HG03354 (cell line): ENCODE data around the gene IQGAP3.
"Not testable (repeated sequence)": the region's sequence is repeated elsewhere in the genome, so short reads cannot be mapped to it uniquely, and the experiment has no call there.

Source experiments
- ATAC-seq: cut with Tn5 transposase; IDR thresholded peaks from one replicate; pipeline ENCODE4 v1.9.1; 2021; ENCODE audit warnings: mild to moderate bottlenecking; ENCODE audit not compliant: unreplicated experiment, poor library complexity, severe bottlenecking

Gene IQGAP3

DNA sequence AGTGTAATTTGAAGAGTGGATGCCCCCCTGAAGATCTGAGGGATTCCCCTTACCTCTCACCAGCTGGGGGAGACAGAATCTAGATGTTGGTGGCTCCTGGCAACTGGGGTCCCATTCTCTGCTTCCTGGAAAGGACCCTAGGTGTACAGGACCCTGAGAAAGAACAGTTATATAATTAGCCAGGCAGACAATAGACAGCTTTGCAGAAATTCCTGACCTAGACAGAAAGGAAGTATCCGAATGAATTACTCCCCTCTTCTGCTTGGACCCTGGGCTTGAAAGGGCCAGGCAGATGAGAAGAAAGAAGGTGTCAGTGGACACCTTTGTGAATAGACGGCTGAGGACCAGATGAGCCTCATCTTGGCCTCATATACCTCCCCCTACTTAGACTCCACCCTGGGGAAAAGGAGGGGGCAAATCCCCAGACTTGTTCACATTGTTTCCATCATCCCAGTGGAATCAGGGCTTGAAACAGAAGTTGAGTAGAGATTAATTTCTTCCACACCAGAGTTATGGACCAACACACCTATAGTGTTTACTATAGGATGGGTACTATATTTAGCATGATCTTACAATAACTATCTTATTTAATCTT is 1.8 kb upstream of the IQGAP3 start:
- ATAC-seq: no peak

DNA sequence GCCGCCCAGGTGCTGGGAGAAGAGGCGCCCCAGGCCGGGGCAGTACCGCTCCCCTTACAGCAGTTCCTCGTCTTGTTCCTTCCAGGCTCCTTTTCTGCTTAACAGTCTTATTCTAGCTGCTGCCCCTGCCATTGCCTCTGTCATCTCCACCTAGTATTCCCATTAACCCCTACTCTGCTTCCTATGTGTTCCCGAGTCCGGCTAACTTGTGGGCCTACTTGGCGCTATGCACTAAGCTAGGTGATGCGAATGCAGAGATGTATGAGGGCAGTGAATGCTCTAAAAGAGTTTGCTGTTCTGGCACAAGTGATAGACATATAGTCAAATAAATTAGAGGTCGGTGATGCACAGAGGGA is 276 bp upstream of the IQGAP3 start:
- no peak for ATAC-seq

DNA sequence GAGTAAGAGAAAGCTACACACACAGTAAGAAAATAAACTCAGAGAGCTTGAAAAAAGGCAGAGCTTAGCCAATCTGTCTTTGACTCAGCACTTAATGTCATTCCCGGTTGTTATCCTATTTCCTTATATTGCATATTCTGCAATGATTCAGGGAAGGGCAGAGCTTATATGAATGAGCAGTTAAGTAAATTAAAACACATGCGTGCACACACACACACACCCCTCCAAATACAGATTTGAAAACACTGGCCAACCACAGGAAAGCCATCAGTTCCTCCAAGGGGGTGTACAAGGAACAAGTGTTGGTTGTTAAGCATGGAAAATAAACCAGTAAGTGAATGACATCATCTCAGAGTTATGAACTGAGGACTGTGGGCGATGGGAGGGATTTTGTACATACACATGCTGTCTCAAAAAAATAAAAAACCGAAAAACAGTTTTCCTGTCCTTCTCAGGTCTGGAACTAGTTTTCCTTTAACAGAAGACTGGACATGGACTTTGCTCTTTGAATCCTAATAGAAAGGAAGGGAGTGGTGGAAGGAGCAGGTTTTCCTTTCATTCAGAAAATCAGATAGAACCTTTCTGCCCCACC is 1.0 kb downstream of the IQGAP3 start:
- no peak for ATAC-seq

DNA sequence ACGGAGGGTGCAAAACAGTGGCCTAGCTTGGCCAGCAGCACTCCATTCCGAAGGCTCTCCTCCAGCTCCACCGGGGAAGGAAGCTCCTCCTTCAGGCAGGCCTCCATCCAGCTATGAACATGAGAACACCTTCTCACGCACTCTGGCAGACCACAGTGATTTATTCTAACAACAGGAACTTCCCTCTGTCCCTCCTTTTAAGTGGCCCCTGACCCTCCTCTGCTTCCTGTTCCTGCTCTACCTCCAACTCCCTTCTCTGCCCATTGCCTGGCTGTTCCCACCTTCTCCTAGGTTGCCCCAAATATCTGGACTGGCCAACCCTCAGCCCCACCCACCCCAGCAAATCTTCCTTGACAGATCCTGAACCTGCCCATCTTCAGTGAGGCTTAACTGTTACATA is 5.9 kb downstream of the IQGAP3 start:
- no peak for ATAC-seq

DNA sequence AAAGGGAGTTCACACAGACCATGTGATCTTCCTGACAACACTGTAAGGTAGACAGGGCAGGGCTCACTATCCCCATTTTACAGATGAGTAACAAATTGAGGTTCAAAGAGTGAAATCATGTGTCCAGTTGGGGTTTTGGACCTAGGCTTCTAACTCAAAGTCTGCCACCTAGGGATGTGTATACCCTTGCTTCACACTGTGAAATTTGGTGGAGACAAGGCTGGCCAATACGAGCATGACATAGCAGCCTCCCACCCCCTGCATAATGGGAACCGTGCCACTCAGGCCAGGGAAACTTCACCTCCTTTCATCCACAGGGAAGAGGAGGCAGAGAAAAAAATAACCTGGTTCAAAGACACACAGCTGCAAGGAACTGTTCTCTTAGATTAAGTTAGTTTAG is 6.8 kb downstream of the IQGAP3 start:
- ATAC-seq: no peak

DNA sequence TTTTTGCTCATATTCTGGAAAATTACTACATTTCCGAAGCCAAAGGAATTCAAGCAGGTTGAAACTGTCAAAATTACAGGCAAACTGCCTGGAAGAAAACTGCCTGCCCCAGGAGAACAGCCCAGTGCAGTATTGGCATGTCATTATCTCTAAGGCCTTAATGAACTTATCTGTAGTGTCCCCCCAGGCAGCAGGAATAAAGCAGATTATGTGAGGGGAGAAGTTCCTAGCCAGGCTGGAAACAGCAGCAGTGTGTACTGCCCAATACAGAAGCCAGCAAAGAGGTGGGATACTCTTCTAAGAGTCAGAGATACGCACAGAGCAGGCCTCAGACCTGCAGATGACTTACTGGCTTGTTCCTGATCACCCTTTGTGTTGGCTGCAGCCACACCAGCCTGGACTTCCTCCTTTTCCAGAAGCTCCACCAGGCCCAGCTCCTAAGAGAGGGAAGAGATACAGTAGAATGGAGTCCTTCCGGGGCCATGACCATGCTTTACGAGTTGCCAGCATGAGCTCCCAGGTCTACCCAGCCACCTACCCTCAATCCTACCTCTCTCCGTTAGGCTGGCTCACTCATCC is 11.7 kb downstream of the IQGAP3 start:
- no peak for ATAC-seq

DNA sequence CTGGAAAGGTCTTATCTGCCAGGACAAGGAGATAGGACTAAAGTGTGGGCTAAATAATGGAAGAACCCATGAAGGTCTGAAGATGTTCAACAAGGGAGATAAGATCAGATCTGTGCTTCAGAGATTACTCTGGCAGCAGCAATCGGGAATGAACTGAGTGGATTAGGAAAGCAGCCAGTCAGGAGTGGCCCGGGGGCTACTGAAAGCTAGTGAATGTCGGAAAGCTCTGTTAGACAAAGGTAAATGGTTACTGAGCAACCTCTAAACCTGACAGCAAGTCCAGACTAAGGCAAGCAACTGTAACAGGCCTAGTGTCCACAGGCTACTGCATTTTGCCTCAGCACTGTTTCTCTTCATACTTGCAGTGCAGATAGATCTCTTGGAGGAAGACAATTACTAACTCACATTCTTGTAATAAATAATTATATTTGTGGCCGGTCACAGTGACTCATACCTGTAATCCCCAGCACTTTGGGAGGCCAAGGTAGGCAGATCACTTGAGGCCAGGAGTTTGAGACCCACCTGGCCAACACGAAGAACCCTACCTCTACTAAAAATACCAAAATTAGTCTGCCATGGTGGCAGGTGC is 12.5 kb downstream of the IQGAP3 start:
- ATAC-seq: no peak

DNA sequence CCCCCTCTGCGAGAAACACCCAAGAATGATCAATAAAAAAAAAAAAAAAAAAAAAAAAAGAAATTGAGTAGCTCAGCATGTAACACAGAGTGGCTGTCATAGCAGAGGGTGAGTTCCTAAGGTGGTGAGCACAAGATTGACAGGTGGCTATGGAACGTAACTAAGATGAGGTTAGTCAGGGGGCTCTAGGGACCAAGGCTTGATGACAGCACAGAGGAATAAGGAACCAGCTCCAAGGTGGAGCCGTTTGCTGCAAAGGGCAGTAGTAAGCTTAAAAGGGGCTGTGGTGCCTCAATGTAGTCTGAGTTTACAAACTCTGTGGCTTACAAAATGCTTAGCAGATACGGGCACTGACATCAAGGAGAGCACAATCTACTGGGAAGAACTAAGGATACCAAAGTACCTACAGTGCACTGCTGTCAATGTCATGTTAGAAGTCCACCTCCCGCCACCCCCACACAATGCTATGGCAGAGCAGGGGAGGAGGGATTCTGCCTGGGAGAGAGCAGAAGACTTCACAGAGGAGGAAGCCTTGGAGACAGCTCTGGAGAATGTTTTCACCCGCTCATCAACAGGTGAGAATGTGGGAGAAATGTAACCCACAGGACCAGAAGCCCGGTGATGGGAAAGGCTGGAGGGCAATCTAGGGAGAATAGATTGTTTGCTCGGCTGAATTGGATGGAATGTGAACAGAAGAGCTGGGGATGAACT is 13.1 kb downstream of the IQGAP3 start:
- ATAC-seq: no peak

DNA sequence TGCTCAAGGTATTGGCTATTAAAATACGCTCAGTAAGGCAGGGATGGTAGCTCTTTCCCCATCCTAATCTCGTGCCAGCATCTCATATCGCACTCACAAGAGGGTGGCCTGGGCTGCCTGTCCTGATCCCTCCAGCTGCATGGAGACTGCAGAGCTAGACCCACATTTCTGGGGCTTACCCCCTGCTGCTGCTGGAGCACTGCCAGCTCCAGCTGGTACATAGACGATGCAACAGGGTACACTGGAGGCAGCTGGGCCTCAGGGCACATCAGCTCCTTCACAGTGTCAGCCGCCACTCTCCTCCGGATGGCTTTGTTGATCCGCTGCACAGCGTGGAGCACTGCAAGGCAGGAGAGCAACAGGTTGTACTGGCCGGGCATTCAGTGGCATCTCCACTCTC is 16.0 kb downstream of the IQGAP3 start:
- no peak for ATAC-seq

DNA sequence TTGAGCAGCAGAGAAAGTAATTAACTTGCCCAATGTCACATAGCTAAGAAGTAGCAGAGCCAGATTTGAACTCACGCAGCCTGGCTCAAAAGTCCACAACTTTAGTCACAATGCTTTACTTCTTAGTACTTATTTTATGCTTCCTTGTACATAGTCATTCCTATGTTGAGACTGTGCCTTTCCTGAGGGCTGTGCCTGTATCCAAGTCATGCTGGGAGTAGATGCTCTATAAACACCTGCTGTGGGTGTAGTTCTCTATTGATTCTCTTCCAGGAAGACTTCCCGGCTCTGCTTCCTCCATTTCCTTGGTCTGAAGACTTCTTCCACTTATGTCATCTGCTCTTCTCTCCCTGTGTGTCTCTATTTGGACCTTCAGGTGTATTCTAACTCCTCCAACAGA is 16.6 kb downstream of the IQGAP3 start:
- no peak for ATAC-seq

DNA sequence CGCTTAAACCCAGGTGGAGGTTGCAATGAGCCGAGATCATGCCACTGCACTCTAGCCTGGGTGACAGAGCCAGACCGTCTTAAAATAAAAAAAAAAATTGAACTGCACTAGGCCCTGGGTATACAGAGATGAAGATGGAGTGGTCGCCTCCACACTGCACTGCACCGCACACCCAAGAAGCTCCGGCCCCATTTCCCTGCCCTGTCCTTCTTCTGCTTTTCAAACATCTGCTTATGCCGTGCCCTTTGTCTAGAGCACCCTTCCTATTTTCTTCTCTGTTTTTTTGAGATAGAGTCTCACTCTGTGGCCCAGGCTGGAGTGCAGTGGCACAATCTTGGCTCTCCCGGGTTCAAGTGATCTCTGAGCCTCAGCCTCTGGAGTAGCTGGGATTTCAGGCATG is 17.4 kb downstream of the IQGAP3 start:
- no peak for ATAC-seq

DNA sequence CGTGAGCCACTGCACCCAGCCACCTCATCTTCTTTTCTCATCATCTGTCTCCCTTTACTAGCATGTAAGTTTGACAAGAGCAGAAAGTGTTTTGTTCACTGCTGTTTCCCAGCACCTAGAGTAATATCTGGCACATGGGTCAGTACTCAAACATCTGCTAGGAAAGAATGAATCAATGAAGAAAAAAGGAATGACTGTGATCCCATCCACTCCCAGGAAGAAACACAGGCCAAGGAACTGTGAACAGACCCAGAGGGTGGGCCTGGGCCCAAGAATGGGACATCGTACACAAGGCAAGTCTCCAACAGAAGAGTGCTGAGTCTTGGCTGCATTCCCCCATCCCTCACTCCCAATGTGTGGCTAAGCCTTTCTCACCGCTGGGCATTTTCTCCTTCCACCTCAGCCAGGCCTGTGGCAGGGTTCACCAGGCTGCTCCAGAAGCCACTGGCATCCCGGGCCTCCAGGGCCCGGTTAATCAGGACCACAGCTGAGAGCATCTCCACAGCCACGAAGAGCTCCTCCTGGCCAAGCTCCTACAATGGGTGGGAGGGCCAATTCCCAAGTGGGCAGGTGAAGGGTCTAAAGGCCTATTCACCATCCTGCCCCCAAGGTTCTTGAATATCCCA is 18.4 kb downstream of the IQGAP3 start:
- ATAC-seq: no peak

DNA sequence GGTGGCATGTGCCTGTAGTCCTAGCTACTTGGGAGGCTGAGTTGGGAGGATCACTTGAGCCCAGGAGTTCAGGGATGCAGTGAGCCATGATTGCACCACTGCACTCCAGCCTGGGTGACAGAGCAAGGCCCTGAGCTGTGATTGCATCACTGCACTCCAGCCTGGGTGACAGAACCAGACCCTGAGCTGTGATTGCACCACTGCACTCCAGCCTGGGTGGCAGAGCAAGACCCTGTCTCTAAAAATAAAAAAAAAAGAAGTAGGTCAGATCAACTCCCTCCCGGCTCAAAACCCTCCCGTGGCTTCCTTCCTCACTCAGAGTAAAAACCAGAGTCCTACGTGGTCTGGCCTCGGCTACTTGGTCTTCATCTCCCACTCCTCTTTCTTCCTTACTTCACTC is 19.4 kb downstream of the IQGAP3 start:
- ATAC-seq: not testable (repeated sequence)

DNA sequence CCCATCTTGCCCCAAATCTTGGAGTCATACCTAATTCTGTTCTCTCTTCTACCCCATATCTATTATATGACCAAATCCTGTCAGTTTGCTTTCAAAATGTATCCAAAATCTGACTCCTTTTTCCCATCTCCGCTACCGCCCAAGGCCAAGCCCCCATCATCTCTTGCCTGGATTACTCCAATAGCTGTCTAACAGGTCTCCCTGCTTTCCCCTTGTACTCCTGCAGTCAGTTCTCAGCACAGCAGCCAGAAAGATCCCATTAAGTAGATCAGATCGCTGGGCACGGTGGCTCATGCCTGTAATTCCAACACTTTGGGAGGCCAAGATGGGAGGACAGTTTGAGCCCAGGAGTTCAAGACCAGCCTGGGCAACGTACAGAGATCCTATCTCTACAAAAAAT is 19.8 kb downstream of the IQGAP3 start:
- ATAC-seq: no peak

DNA sequence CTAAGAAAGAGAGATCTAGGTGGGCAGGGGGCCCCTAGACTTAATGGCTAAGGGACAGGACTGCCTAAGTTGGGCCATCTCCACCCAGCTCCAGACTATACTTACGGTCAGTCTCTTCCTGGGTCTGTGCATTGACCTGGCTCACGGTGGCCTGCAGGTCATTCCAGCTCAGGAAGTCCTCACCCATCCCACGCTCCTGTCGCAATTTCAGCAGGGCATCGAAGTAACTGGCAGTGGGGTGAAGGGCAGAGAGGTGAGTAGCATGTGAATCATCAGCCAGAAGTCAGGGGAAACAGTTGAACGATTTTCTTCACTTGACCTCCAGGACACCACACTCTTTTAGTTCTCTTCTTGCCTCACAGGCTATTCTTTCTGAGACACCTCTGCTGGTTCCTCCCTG is 20.5 kb downstream of the IQGAP3 start:
- ATAC-seq: no peak

DNA sequence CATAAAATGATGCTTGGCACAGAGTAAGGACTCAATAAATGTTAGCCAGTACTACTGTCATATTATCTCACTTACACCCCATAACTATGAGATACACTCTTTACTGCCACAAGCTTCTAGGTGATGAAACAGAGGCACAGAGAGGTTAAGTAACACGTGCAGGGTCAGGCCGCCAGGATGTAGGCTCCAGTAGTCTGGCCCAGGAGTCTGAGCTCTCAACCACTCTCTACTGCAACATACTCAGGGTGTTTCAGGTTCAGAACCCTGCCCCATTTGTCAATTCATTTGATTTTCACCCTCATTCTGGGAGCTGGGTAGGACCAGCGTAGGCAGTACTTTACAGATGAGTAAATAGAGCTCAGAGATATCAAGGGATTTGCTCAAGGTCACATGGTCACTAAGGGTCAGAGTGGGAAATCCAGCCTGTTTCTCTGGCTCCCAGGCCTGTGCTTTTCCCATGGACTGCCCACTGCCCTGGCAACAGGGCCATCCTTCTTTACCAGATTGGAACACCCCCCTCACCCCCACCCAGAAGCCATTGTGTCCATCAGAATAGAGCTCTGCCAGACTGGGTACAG is 21.2 kb downstream of the IQGAP3 start:
- no peak for ATAC-seq

DNA sequence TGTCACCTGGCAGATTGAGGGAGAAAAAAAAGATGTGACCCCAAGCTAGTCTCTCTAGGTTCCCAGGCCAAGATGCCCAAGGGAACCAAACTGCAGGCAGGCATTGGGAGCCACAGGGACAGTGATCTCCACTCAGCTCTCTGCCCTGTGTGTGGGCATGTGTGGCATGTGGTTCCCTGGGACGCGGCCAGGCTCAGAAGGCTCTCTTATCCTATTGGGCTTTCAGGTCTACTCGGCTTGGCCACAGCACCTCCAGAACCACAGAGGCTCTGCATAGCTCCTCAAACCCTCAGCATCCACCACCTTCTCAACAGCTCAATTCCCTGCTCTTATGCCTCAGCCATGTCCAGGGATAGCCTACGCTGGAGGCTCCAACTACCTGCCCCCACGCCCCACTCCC is 22.0 kb downstream of the IQGAP3 start:
- ATAC-seq: no peak

DNA sequence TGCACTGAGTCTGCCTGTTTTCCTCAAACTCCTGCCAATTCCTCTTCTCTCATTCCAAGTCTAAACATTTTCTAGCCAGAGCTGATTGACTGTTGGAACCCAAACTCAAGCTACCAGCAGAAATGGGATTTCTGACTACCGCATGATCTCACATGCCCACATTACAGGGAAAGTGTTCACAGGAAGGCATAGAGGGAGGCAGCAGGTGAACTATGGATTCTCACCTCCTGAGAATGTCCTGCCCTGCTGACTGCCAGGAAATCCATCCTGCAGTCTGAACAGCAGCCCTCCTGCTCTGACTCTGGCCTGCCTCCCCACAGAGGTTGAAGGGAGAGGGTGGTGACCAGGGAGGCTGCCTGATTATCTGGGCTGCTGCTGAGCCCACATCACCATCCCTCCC is 22.5 kb downstream of the IQGAP3 start:
- no peak for ATAC-seq

DNA sequence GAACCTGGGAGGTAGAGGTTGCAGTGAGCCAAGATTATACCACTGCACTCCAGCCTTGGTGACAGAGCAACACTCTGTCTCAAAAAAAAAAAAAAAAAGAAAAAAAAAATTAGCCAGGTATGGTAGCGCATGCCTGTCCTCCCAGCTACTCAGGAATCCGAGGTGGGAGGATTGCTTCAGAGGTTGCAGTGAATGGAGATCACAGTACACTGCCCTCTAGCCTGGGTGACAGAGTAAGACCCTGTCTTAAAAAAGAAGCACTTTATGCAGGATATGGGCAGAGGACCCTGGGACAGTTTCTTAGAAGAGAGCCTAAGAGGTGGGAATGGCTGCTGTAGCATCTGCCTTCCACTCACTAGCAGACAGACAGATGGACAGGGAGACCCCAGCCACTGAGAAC is 23.0 kb downstream of the IQGAP3 start:
- ATAC-seq: no peak

DNA sequence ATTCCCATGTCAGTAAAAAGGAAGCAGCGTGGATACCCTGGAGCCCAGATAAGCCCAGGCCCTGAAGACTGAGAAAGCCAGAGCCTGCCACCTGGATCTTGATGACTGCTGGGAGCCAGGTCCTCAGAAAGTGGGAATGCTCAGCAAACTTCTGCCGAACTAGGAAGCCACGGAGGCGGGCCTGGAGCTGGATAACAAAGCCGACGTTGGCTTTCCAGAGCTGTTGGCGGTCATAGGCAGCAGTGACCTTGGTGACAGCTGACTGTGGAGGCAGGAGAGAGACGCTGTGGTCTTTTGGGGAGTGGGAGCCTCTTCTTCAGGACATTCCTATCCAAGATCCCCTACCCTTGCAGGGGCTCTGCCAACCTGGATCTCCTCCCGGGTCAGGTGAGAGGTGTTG is 24.4 kb downstream of the IQGAP3 start:
- no peak for ATAC-seq
